H9 (cell line): ENCODE results near the gene CABLES1. TPM values are rescaled to one million over a fixed set of nuclear protein-coding genes. Genes with fewer than 3 reads are reported as not detected.

Experiments
- DNase-seq: peaks from one replicate; pipeline ENCODE4 v3.0.0-alpha.2; 2017
- H2AFZ ChIP-seq: one replicate; pipeline ENCODE4 v1.6.1; 2013; ENCODE audit warnings: mild to moderate bottlenecking, low read length, control low read depth, moderate library complexity
- H2AK5ac ChIP-seq: 2 replicates; pipeline ENCODE4 v1.6.1; 2013; ENCODE audit warnings: low read length, control low read depth, mixed read lengths; ENCODE audit not compliant: insufficient read length
- H2BK120ac ChIP-seq: one replicate; pipeline ENCODE4 v1.6.1; 2013; ENCODE audit warnings: low read depth, mild to moderate bottlenecking, low read length, control low read depth, inconsistent platforms; ENCODE audit not compliant: poor library complexity, severe bottlenecking
- H2BK12ac ChIP-seq: 2 replicates; pipeline ENCODE4 v1.6.1; 2013; ENCODE audit warnings: low read length, control low read depth, mixed read lengths, low read depth; ENCODE audit not compliant: insufficient read length
- H2BK15ac ChIP-seq: 2 replicates; pipeline ENCODE4 v1.6.1; 2013; ENCODE audit warnings: low read depth, low read length, control low read depth
- H2BK20ac ChIP-seq: one replicate; pipeline ENCODE4 v1.6.1; 2013; ENCODE audit warnings: low read depth, mild to moderate bottlenecking, low read length, control low read depth, inconsistent platforms; ENCODE audit not compliant: poor library complexity, severe bottlenecking
- H2BK5ac ChIP-seq: 2 replicates; pipeline ENCODE4 v1.6.1; 2013; ENCODE audit warnings: low read length, control low read depth, mixed read lengths; ENCODE audit not compliant: insufficient read length
- H3K14ac ChIP-seq: 2 replicates; pipeline ENCODE4 v1.6.1; 2013; ENCODE audit warnings: low read length, control low read depth; ENCODE audit not compliant: insufficient read depth
- H3K18ac ChIP-seq: 2 replicates; pipeline ENCODE4 v1.6.1; 2013; ENCODE audit warnings: low read depth, mild to moderate bottlenecking, mixed read lengths, low read length, control low read depth; ENCODE audit not compliant: insufficient read length
- H3K23ac ChIP-seq: 2 replicates; pipeline ENCODE4 v1.6.1; 2013; ENCODE audit warnings: low read length, control low read depth, mixed read lengths, low read depth; ENCODE audit not compliant: insufficient read length
- H3K23me2 ChIP-seq: 2 replicates; pipeline ENCODE4 v1.6.1; 2013; ENCODE audit warnings: low read depth, mild to moderate bottlenecking, mixed read lengths, low read length, control low read depth; ENCODE audit not compliant: insufficient read length, poor library complexity, severe bottlenecking
- H3K27ac ChIP-seq: 2 replicates; pipeline ENCODE4 v1.5.1; 2013; ENCODE audit warnings: low read length, control low read depth, mixed read lengths, low read depth; ENCODE audit not compliant: insufficient read length
- H3K27me3 ChIP-seq: 2 replicates; pipeline ENCODE4 v1.6.1; 2013; ENCODE audit warnings: low read length, control low read depth, inconsistent platforms; ENCODE audit not compliant: insufficient read depth
- H3K4ac ChIP-seq: 2 replicates; pipeline ENCODE4 v1.6.1; 2013; ENCODE audit warnings: low read depth, mild to moderate bottlenecking, control low read depth, inconsistent platforms, low read length, moderate library complexity
- H3K4me1 ChIP-seq: 2 replicates; pipeline ENCODE4 v1.6.1; 2013; ENCODE audit warnings: low read length, control low read depth, inconsistent platforms; ENCODE audit not compliant: insufficient read depth
- H3K4me2 ChIP-seq: 2 replicates; pipeline ENCODE4 v1.6.1; 2013; ENCODE audit warnings: low read length, control low read depth, mixed read lengths; ENCODE audit not compliant: insufficient read length, insufficient read depth
- H3K56ac ChIP-seq: 2 replicates; pipeline ENCODE4 v1.6.1; 2013; ENCODE audit warnings: low read depth, mild to moderate bottlenecking, mixed read lengths, low read length, control low read depth; ENCODE audit not compliant: insufficient read length
- H3K79me1 ChIP-seq: 2 replicates; pipeline ENCODE4 v1.6.1; 2013; ENCODE audit warnings: low read depth, mild to moderate bottlenecking, moderate library complexity, low read length, control low read depth, inconsistent platforms; ENCODE audit not compliant: insufficient read depth, poor library complexity, severe bottlenecking
- H3K79me2 ChIP-seq: 2 replicates; pipeline ENCODE4 v1.6.1; 2013; ENCODE audit warnings: low read length, control low read depth, inconsistent platforms; ENCODE audit not compliant: insufficient read depth
- H3K9ac ChIP-seq: 2 replicates; pipeline ENCODE4 v1.6.1; 2013; ENCODE audit warnings: low read length, control low read depth, mixed read lengths; ENCODE audit not compliant: insufficient read length; ENCODE audit errors: extremely low read depth
- H3K9me3 ChIP-seq: one replicate; pipeline ENCODE4 v1.6.1; 2013; ENCODE audit warnings: low read depth, low read length, inconsistent platforms; ENCODE audit not compliant: control insufficient read depth
- H3T11ph ChIP-seq: one replicate; pipeline ENCODE4 v1.6.1; 2013; ENCODE audit warnings: mild to moderate bottlenecking, low read length, control low read depth, inconsistent platforms
- H4K20me1 ChIP-seq: one replicate; pipeline ENCODE4 v1.6.1; 2013; ENCODE audit not compliant: control insufficient read depth, insufficient read length, insufficient read depth
- H4K5ac ChIP-seq: 2 replicates; pipeline ENCODE4 v1.6.1; 2013; ENCODE audit warnings: low read depth, mild to moderate bottlenecking, mixed read lengths, low read length, control low read depth; ENCODE audit not compliant: insufficient read length
- H4K8ac ChIP-seq: replicated peaks from 2 replicates; pipeline ENCODE4 v1.6.1; 2013; ENCODE audit warnings: low read length, control low read depth, mixed read lengths, low read depth; ENCODE audit not compliant: insufficient read length
- H4K91ac ChIP-seq: 2 replicates; pipeline ENCODE4 v1.6.1; 2013; ENCODE audit warnings: low read depth, mild to moderate bottlenecking, moderate library complexity, mixed read lengths, low read length, control low read depth; ENCODE audit not compliant: insufficient read length
- H3K27ac Mint-ChIP-seq, 3 experiments: 2 replicates in 2 of 3; 3 replicates in 1 of 3; pipeline ENCODE4 v1.8.0; 2020 to 2021; ENCODE audit warnings: mixed read lengths in 3 of 3, mild to moderate bottlenecking in 1 of 3, moderate library complexity in 1 of 3
- H3K27me3 Mint-ChIP-seq: 2 replicates; pipeline ENCODE4 v1.8.0; 2021; ENCODE audit warnings: low read depth, mild to moderate bottlenecking, moderate library complexity, mixed read lengths
- H3K36me3 Mint-ChIP-seq, 3 experiments: 2 replicates in 2 of 3; 3 replicates in 1 of 3; pipeline ENCODE4 v1.8.0; 2020 to 2021; ENCODE audit warnings: low read depth in 3 of 3, mixed read lengths in 3 of 3; ENCODE audit not compliant: insufficient read depth in 1 of 3
- H3K4me1 Mint-ChIP-seq, 2 experiments: 2 replicates each; pipeline ENCODE4 v1.8.0; 2020; ENCODE audit warnings: mixed read lengths in 2 of 2
- H3K4me3 Mint-ChIP-seq, 2 experiments: 2 replicates in 1 of 2; 3 replicates in 1 of 2; pipeline ENCODE4 v1.8.0; 2020 to 2021; ENCODE audit warnings: mild to moderate bottlenecking in 2 of 2, mixed read lengths in 2 of 2, moderate library complexity in 1 of 2
- H3K9me3 Mint-ChIP-seq, 2 experiments: 2 replicates in 1 of 2; 3 replicates in 1 of 2; pipeline ENCODE4 v1.8.0; 2020; ENCODE audit warnings: mild to moderate bottlenecking in 2 of 2, mixed read lengths in 2 of 2, moderate library complexity in 1 of 2
- WGBS: extraction: QIAGEN DNeasy Blood & Tissue Kit; methylation state at CpG from one replicate; pipeline ENCODE4 v1.1.7; 2013; ENCODE audit warnings: missing lambda C conversion rate, low lambda C conversion rate, mixed read lengths; ENCODE audit not compliant: insufficient read length; ENCODE audit errors: extremely low coverage; 5-methylcytosine and 5-hydroxymethylcytosine counted together
- total RNA-seq: library from RNA; stranded (reverse); gene quantifications from 2 replicates; pipeline ENCODE4 v1.2.1, GENCODE V29; 2021
- TF ChIP-seq, protein P1 (sequence below): fragments of 200-600 bp; sonication (generic); conservative IDR thresholded peaks from 3 replicates; pipeline ENCODE4 v1.8.0; 2021; ENCODE audit warnings: antibody characterized with exemption, mild to moderate bottlenecking

Gene CABLES1
- total RNA-seq, 1 experiment from 2014 or later: 27.1 TPM

DNA sequence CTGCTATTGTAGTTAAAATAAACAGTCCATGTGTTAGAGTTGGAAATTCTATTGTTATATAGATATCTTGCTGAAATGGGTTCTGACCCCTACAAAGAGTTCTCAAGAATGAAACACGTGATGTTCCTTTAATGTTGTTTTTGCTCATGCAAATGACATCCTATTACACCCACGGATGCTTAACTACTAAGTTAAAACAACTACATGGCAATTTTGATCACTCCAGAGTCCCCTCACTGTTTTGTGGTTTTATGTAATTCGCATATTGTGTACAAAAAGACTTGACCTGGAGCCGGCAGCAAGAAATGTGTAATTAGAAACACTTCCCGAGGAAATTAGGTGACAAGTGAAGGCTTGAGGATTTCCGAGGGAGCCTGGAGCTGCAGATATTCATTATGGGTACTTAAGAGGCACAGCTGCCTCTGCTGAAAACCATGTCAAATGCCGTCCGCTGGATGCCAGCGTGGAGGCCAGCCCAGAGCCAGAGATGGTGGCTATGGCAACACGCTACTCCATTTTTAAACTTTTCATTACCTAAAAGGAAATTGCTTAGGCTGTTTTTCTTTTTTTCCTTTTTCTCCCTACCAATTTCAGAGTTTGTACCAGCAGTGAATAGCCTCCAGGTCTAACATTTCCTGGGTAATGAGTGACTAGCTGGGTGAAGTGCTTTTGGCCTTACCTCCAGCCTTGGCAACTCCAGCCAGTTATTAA is 21.0 kb upstream of the CABLES1 start:
- Mint-ChIP-seq H3K27ac (no peak overlapping the region), H3K9me3 (peaks cover 0 to 2% of the 10 kb centered on the region in 2 experiments; a peak in 2 of 5 replicates), H3K4me1 (peaks cover 12 to 15% of the 10 kb centered on the region in 2 experiments), H3K27me3 (peaks cover 7% of the 10 kb centered on the region; the same call in 1 of the 2 replicates), H3K4me3 (no peak overlapping the region), H3K36me3 (peaks cover 0 to 4% (median 0%) of the 10 kb centered on the region in 3 experiments; a peak in 1 of 7 replicates)
- Histone ChIP-seq H3K9ac (no peak overlapping the region), H3K4me2 (no peak overlapping the region), H3K56ac (no peak overlapping the region), H3K14ac (no peak overlapping the region), H2AFZ (no peak overlapping the region), H4K5ac (no peak overlapping the region), H3K27me3 (no peaks in the 10 kb centered on the region), H2BK120ac (no peak overlapping the region), H4K91ac (no peak overlapping the region), H3K4me1 (no peaks in the 10 kb centered on the region), H3K4ac (no peak overlapping the region), H3K9me3 (no peaks in the 10 kb centered on the region), H2BK12ac (no peak overlapping the region), H2AK5ac (no peak overlapping the region), H3K23ac (no peak overlapping the region), H3K27ac (no peak overlapping the region), H2BK15ac (no peak overlapping the region), H3K79me2 (no peaks in the 10 kb centered on the region), H3K23me2 (no peaks in the 10 kb centered on the region), H3K79me1 (no peaks in the 10 kb centered on the region), H3K18ac (no peak overlapping the region), H4K8ac (no peak overlapping the region), H3T11ph (no peak overlapping the region), H2BK20ac (no peak overlapping the region), H2BK5ac (no peak overlapping the region), H4K20me1 (no peaks in the 10 kb centered on the region)
- TF ChIP-seq, protein P1, sequence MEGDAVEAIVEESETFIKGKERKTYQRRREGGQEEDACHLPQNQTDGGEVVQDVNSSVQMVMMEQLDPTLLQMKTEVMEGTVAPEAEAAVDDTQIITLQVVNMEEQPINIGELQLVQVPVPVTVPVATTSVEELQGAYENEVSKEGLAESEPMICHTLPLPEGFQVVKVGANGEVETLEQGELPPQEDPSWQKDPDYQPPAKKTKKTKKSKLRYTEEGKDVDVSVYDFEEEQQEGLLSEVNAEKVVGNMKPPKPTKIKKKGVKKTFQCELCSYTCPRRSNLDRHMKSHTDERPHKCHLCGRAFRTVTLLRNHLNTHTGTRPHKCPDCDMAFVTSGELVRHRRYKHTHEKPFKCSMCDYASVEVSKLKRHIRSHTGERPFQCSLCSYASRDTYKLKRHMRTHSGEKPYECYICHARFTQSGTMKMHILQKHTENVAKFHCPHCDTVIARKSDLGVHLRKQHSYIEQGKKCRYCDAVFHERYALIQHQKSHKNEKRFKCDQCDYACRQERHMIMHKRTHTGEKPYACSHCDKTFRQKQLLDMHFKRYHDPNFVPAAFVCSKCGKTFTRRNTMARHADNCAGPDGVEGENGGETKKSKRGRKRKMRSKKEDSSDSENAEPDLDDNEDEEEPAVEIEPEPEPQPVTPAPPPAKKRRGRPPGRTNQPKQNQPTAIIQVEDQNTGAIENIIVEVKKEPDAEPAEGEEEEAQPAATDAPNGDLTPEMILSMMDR: no peak
- WGBS: no CpG with 5 or more reads among the region's 10 CpGs
- DNase-seq: no peak
